GM18505 (cell line): ENCODE results near the gene FFAR4.

Source experiments
- ATAC-seq: cut with Tn5 transposase; IDR thresholded peaks from one replicate; pipeline ENCODE4 v1.9.1; 2021; ENCODE audit not compliant: unreplicated experiment
- POLR2A ChIP-seq: IDR thresholded peaks from 4 replicates; pipeline ENCODE4 v1.6.1; 2011; ENCODE audit warnings: borderline replicate concordance; ENCODE audit not compliant: insufficient read depth, insufficient read length; ENCODE audit errors: extremely low read depth

FFAR4 gene

DNA sequence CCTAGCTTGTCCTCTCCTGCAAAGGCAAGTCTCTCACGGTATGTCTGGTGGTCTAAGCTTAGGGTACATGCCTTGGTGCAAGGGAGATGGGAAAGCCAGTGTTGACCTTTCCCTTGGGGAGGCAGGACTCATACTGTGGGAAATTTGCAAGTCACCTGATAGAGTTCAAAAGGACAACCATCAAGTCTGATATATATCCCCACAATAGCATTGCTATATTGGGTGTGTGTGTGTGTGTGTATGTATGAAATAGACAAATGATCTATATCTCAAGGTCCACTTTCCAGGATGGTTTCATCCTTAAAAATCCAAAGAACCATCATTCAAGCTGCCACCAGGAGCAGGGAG lies 12.2 kb upstream of the FFAR4 start:
- ATAC-seq: no peak
- TF ChIP-seq POLR2A: no peak

GRCh38 chr10:93554760-93555432 lies 11.6 kb upstream of the FFAR4 start:
- no peak for ATAC-seq
- no peak for TF ChIP-seq POLR2A

DNA sequence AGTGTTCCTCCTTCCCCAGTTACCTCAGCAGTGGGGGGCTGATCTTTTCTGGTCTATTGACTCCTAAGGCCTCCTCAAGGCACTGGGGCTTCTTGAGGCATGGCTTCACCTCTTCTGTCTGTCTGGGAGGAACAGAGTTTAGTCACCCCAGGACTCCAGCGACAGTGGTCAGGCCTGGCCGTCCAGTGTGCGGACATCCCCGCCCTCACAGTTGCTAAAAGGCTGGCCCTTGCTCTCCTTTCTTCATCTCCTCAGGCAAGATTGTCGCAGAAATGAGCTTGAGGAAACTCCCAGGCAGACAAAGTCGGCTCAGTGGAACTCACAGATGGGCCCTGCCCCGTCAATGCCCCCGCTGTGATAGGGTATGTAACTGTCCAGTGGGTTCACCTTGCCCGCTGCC lies 7.0 kb upstream of the FFAR4 start:
- no peak for TF ChIP-seq POLR2A
- ATAC-seq: no peak

GRCh38 chr10:93560541-93560940 lies 5.9 kb upstream of the FFAR4 start:
- ATAC-seq: no peak
- TF ChIP-seq POLR2A: no peak

DNA sequence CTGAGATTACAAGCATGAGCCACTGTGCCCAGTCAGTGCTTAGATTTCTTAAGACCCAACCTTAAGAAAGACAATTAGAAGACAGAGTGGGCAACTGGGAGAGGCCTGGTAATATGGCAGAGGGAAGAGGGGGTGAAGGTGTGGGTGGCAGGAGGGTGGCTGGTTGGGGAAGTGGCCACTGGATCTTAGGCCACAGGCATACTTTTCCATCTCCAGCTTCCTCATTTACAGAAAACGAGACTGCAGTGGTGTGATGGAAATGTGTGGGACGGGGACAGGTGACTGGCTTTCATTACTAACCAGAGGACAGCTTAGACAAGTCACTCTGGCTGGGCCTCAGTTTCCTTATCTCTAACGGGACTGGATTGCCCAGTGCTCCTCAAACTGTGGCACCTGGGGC lies 1.0 kb upstream of the FFAR4 start:
- no peak for ATAC-seq
- TF ChIP-seq POLR2A: no peak

DNA sequence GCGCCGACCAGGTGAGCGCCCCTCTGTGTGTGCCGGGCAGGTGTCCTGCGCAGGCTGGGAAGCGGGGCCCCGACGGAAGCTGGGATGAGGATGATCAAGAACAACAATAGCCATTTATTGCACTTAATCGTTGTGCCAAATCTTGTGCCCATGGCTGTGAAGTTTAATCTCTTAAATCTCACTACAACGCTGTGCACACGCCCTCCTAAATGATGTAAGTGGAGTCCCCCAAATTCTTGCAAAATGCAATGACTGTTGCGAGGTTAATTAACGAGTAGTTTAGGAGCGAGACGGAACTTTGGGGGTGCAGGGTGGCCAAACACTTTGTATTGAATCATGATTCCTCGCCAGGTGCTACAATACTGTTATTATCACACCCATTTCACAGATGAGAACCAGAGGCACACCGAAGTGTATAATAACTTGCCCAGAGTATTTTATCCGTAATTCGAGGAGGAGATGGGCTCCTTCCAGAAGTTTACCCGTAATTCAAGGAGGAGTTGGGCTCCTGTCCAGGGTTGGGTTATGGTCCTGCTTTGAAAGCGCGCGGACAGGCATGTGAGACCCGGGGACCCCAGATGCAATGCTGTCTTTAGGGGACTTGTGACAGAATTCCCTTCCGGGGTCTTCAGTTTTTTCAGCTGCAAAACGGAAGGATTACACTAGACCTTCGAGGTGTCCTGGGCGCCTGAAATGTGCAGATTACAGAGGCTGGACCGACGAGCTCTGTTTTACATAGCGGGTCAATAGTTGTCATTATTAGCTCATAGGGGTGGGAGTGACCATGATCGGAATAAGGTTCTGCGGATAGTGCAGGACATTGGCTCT lies 1.0 kb downstream of the FFAR4 start:
- no peak for ATAC-seq
- TF ChIP-seq POLR2A: no peak

GRCh38 chr10:93568105-93568390 lies 1.6 kb downstream of the FFAR4 start:
- no peak for ATAC-seq
- TF ChIP-seq POLR2A: no peak

GRCh38 chr10:93570383-93570782 lies 3.9 kb downstream of the FFAR4 start:
- no peak for TF ChIP-seq POLR2A
- ATAC-seq: no peak

DNA sequence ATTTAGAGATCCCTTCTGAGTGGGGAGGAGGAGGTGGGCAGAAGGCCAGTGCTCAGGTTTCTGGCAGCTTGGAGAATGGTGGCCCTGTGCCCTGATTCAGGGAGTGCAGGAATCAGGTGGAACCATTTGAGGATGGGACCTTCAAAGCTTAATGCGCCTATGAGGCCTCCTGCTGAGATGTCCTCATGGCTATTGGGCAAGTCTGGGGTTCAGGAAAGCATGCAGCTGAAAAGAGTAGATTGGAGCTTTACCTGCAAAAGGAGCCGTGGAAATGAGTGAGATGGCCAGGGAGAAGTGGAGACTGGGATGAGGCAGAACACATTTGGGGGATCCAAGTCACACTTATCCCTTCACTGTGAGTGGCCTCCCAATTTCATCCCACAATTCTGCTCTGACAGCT lies 6.1 kb downstream of the FFAR4 start:
- TF ChIP-seq POLR2A: no peak
- no peak for ATAC-seq

DNA sequence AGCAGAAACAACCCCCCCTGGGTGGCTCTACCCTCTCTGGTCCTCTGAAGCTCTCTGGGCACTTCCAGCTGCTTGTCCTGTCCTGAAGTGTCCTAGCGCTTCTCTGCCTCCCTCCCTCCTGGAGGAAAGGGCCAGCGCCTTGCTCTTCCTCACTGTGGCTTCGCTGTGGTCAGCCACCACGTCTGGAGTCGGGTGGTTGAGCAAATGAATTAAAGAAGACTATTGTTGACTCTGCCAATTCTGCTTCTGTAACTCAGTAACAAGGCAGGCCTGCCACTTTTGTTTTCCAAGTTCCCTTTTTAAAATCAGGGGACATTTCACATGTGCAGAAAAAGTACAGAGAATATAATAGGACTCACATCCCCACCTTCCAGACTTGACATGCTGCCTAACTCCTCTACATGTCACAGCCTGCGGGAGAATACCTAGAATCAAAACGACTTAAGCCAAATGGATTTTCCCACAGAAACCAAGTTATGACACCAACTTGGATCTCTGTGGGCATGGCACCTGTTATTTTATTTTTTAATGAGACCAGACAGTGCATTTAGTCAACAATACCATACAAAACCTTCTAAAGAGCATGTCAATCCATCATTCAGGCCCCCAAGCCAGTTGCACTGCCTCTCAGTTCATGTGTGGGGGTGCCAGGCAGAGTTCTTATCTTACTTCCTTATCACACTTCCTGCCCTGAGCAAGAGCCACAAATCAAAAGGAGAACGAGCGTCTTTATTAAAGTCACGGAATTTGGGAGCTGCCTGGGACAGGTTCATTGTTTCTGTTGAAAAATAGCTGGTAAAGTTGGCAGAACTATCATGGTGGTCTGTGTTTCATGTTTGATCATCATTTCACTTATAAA lies 6.8 kb downstream of the FFAR4 start:
- no peak for TF ChIP-seq POLR2A
- no peak for ATAC-seq

DNA sequence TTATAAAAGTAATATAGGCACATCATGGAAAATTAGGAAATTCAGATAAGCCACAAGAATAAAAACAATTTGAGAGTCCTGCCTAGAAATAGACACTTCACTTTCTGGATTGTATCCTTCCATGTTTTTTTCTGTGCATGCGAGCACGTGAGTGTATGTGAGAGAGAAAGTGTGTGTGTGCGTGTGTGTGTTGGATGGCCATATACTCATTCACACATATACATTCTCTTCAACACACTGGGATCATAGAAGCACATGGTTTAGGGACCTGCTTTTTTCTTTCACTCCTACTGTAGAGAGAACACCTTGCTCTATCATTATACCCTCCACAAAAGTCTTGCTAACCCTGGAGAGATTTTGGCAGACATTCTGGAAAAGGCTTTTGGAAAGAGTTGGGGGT lies 7.5 kb downstream of the FFAR4 start:
- no peak for TF ChIP-seq POLR2A
- ATAC-seq: no peak

DNA sequence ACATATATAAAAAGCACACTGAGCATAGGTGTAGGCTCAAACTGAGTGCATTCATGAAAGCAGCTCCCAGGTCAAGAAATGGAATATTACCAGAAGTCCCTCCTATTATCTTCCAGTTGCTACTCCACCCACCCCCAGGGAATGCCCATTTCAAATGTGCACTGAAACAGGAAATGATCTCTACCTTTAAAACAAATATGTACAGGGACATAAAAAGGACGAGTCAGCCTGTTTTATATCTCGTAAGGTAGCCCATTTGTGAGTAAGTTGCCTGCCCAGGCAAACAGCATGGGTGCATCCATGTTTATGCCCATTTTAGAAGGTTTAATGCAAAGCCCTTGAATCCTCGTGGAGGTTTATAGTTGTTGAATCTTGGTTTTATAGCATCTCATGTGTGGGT lies 10.4 kb downstream of the FFAR4 start:
- TF ChIP-seq POLR2A: no peak
- ATAC-seq: no peak

GRCh38 chr10:93577565-93577964 lies 11.1 kb downstream of the FFAR4 start:
- ATAC-seq: no peak

DNA sequence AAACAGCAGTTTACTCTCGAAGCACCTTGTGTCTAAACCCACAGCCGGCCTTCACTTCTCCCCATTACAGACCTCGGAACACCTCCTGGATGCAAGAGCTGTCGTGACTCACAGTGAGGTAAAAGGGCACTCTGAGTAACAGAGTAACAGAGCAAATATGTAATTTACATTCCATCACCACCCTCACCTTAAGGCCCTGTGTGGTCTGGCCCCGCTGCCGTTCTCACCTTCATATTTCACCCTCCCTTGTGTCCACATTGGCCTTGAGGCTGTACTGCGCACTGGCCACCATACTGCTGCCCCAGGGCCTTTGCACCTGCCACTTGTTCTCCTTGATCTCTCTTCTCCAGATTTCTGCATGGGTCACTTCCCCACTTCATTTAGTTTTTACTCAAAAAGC lies 12.6 kb downstream of the FFAR4 start:
- no peak for TF ChIP-seq POLR2A
- ATAC-seq: no peak

More at GRCh38 chr10:93577565-93577964, 11.1 kb downstream of the FFAR4 start:
- TF ChIP-seq POLR2A: no peak
